Gastrocnemius medialis (tissue), 4 donors: ENCODE results near the gene SIRPD. TPM values are rescaled to one million over a fixed set of nuclear protein-coding genes. Genes with fewer than 3 reads are reported as not detected.
"Not testable (repeated sequence)": the region's sequence is repeated elsewhere in the genome, so short reads cannot be mapped to it uniquely, and the experiment has no call there.

Experiments used
- ATAC-seq, 2 donors: fragments of 150-250 bp; one replicate each; pipeline ENCODE4 v1.9.1; 2016
- DNase-seq, 2 donors: peaks; one replicate each; pipeline ENCODE4 v3.0.0-alpha.2; 2019
- H3K27ac ChIP-seq, 4 donors: fragments of 200-600 bp; sonication (generic); 1 replicate in 1 of 4; 2 replicates in 3 of 4; pipeline ENCODE4 v1.5.1; 2016 to 2018; ENCODE audit warnings: mild to moderate bottlenecking in 2 of 4, moderate library complexity in 1 of 4
- H3K27me3 ChIP-seq, 3 donors: fragments of 200-600 bp; sonication (generic) in 2 of 3; 1 replicate in 1 of 3; 2 replicates in 2 of 3; pipeline versions ENCODE4 v1.5.1 to v1.6.0; 2016 to 2019; ENCODE audit warnings: mild to moderate bottlenecking in 1 of 3, moderate library complexity in 1 of 3
- H3K36me3 ChIP-seq, 2 donors: fragments of 200-600 bp; sonication (generic) in 1 of 2; one replicate each; pipeline ENCODE4 v1.5.1; 2017 to 2018
- H3K4me1 ChIP-seq, 2 donors: fragments of 200-600 bp; sonication (generic) in 1 of 2; one replicate each; pipeline ENCODE4 v1.5.1; 2016 to 2017; ENCODE audit warnings: mild to moderate bottlenecking in 2 of 2
- H3K4me3 ChIP-seq, 4 donors: fragments of 200-600 bp; sonication (generic) in 3 of 4; 1 replicate in 1 of 4; 2 replicates in 3 of 4; pipeline ENCODE4 v1.5.1; 2016 to 2019; ENCODE audit warnings: mild to moderate bottlenecking in 2 of 4
- H3K9me3 ChIP-seq, 3 donors: fragments of 200-600 bp; sonication (generic) in 2 of 3; 1 replicate in 1 of 3; 2 replicates in 2 of 3; pipeline ENCODE4 v1.5.1; 2016 to 2019
- POLR2A ChIP-seq, 2 donors: fragments of 450-650 bp; IDR thresholded peaks; one replicate each; pipeline ENCODE4 v1.6.1; 2017; ENCODE audit warnings: antibody characterized with exemption in 2 of 2, mild to moderate bottlenecking in 2 of 2, moderate library complexity in 2 of 2
- in situ Hi-C, 4 donors: fragments of 200-750 bp; cut with MboI; loops; one replicate each; pipeline versions ENCODE4 v1.15.0 to v1.8.0; 2017; ENCODE audit warnings: low sequenced_read_pairs in 4 of 4
- intact Hi-C: fragments of 100-400 bp; cut with DNase I; formaldehyde crosslinking; loops from one replicate; pipeline ENCODE4 v1.15.1; 2023; ENCODE audit warnings: low total_unique reads
- total RNA-seq, 4 donors: library from RNA; depleted of rRNA; stranded (reverse); fragments of >200 nt; gene quantifications; one replicate each; pipeline versions ENCODE4 v1.1.0 to v1.2.3, GENCODE V29; 2016
- TF ChIP-seq, protein P1 (sequence below), 5 experiments: fragments of 450-650 bp in 3 of 5; fragments of 200-600 bp in 2 of 5; sonication (generic) in 2 of 5; IDR thresholded peaks in 4 of 5; conservative IDR thresholded peaks in 1 of 5; 1 replicate in 4 of 5; 2 replicates in 1 of 5; pipeline ENCODE4 v1.5.1; 2016 to 2019; ENCODE audit warnings: antibody characterized with exemption in 5 of 5, mild to moderate bottlenecking in 3 of 5, moderate library complexity in 3 of 5

Gene SIRPD
- total RNA-seq, 4 donors from 2014 or later, result not detected

GRCh38 chr20:1587781-1588532, 30.5 kb upstream of the SIRPD start:
- no peaks in the 10 kb centered on the region for H3K4me1 ChIP-seq
- no peaks in the 10 kb centered on the region for H3K9me3 ChIP-seq
- in situ Hi-C loops (no loop called here), intact Hi-C loops (no loop called here)
- TF ChIP-seq, protein P1, sequence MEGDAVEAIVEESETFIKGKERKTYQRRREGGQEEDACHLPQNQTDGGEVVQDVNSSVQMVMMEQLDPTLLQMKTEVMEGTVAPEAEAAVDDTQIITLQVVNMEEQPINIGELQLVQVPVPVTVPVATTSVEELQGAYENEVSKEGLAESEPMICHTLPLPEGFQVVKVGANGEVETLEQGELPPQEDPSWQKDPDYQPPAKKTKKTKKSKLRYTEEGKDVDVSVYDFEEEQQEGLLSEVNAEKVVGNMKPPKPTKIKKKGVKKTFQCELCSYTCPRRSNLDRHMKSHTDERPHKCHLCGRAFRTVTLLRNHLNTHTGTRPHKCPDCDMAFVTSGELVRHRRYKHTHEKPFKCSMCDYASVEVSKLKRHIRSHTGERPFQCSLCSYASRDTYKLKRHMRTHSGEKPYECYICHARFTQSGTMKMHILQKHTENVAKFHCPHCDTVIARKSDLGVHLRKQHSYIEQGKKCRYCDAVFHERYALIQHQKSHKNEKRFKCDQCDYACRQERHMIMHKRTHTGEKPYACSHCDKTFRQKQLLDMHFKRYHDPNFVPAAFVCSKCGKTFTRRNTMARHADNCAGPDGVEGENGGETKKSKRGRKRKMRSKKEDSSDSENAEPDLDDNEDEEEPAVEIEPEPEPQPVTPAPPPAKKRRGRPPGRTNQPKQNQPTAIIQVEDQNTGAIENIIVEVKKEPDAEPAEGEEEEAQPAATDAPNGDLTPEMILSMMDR (IDR thresholded peaks at IDR 0.05 in 4 of 5, conservative IDR thresholded peaks at IDR 0.05 in 1 of 5), result no peak
- ATAC-seq (no peak), DNase-seq (no peak)
- H3K36me3 ChIP-seq, result no peaks in the 10 kb centered on the region
- no peak overlapping the region for H3K4me3 ChIP-seq
- H3K27me3 ChIP-seq, result no peaks in the 10 kb centered on the region
- no peak overlapping the region for H3K27ac ChIP-seq

DNA sequence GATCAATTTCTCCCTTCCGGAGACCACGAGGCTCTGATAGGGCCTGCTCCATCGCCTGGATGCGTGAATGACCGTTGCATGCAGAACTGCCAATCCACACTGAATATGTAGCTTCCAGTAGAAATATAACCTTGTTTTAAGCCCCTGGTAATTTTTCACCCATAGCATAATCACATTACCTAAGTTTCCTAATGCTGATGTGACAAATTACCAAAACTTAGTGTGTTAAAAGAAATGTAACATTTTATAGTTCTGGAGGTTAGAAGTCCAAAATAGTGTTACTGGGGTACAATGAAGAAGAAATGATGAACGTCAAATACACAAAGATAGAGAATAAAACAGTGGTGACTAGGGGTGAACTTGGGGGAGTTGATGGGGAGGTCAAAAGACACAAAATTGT, 22.0 kb upstream of the SIRPD start:
- DNase-seq, result no peak
- Histone ChIP-seq H3K9me3 (no peaks in the 10 kb centered on the region), H3K27me3 (no peaks in the 10 kb centered on the region), H3K36me3 (no peaks in the 10 kb centered on the region), H3K4me1 (no peaks in the 10 kb centered on the region), H3K27ac (no peak overlapping the region), H3K4me3 (no peak overlapping the region)
- TF ChIP-seq, protein P1 (IDR thresholded peaks at IDR 0.05 in 4 of 5, conservative IDR thresholded peaks at IDR 0.05 in 1 of 5), result no peak
- no peak for TF ChIP-seq POLR2A (IDR thresholded peaks at IDR 0.05)
- intact Hi-C loops, result loop anchor here (2.0 kb wide), 1 partner anchor 35 kb away; no protein-coding TSS in a partner anchor
- in situ Hi-C loops, result loop anchor here in 1 of 4 donors (5.0 kb wide), 1 partner anchor 38 kb away; no protein-coding TSS in a partner anchor
- ATAC-seq, result no peak

GRCh38 chr20:1577906-1578305, 20.4 kb upstream of the SIRPD start:
- no peaks in the 10 kb centered on the region for H3K9me3 ChIP-seq
- in situ Hi-C loops, result loop anchor here in 1 of 4 donors (5.0 kb wide), 1 partner anchor 39 kb away; no protein-coding TSS in a partner anchor
- intact Hi-C loops, result loop anchor here (2.0 kb wide), 1 partner anchor 37 kb away; no protein-coding TSS in a partner anchor
- no peaks in the 10 kb centered on the region for H3K27me3 ChIP-seq
- no peak overlapping the region for H3K27ac ChIP-seq
- no peak for TF ChIP-seq POLR2A (IDR thresholded peaks at IDR 0.05)
- TF ChIP-seq, protein P1 (IDR thresholded peaks at IDR 0.05 in 4 of 5, conservative IDR thresholded peaks at IDR 0.05 in 1 of 5), result no peak
- no peak for ATAC-seq
- H3K4me1 ChIP-seq, result no peaks in the 10 kb centered on the region
- DNase-seq, result no peak
- no peak overlapping the region for H3K4me3 ChIP-seq
- no peaks in the 10 kb centered on the region for H3K36me3 ChIP-seq

- H3K4me3 ChIP-seq, H3K4me1 ChIP-seq, H3K36me3 ChIP-seq, H3K27ac ChIP-seq, DNase-seq, H3K9me3 ChIP-seq, H3K27me3 ChIP-seq, intact Hi-C loops, ATAC-seq: not testable (repeated sequence)
- in situ Hi-C loops, result loop anchor here in 1 of 4 donors (5.0 kb wide), 1 partner anchor 40 kb away; no protein-coding TSS in a partner anchor
Observed at GRCh38 chr20:1577313-1577712, 19.8 kb upstream of the SIRPD start.

DNA sequence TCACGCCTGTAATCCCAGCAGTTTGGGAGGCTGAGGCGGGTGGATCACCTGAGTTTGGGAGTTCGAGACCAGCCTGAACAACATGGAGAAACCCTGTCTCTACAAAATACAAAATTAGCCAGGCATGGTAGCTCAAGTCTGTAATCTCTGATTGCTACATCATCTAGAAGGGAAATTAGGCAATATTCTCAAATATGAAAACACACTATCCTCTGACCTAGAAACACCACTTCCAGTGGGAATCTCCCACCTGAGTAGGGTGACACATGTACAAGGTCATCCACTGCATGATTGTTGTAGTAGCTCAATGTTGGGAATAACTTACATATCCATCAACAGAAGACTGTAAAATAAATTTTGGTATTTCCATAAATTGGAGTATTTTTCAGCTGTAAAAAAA, 19.1 kb upstream of the SIRPD start:
- Histone ChIP-seq H3K9me3 (no peaks in the 10 kb centered on the region), H3K27ac (no peak overlapping the region), H3K4me1 (no peaks in the 10 kb centered on the region), H3K4me3 (no peak overlapping the region), H3K36me3 (no peaks in the 10 kb centered on the region), H3K27me3 (no peaks in the 10 kb centered on the region)
- intact Hi-C loops (no loop called here), in situ Hi-C loops (loop anchor here in 1 of 4 donors (5.0 kb wide), 1 partner anchor 41 kb away; no protein-coding TSS in a partner anchor)
- ATAC-seq (no peak), DNase-seq (no peak)
- TF ChIP-seq POLR2A (IDR thresholded peaks at IDR 0.05), result no peak
- TF ChIP-seq, protein P1 (IDR thresholded peaks at IDR 0.05 in 4 of 5, conservative IDR thresholded peaks at IDR 0.05 in 1 of 5), result no peak

GRCh38 chr20:1576003-1576402, 18.5 kb upstream of the SIRPD start:
- H3K27me3 ChIP-seq, H3K4me3 ChIP-seq, H3K36me3 ChIP-seq, H3K27ac ChIP-seq, H3K4me1 ChIP-seq, DNase-seq, H3K9me3 ChIP-seq, intact Hi-C loops, ATAC-seq: not testable (repeated sequence)
- in situ Hi-C loops, result loop anchor here in 1 of 4 donors (5.0 kb wide), 1 partner anchor 41 kb away; no protein-coding TSS in a partner anchor

DNA sequence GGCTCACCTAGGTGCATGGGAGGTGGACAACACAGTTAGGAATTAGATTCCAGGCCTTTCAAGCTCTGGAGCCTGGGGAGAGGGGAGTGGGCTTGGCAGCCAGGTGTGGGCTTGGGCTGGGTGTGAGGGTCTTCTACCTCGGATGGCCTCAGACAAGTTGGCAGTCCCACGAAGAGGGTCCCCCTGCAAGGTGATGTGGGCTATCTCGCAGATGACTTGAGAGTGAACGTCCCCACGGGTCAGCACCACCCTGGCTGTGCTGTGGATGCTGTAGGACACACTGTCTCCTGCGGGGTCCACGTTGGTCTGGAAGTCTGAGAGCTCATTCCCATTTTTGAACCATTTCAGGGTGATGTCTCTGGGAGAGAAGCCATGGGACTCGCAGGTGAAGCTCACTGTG, 14.1 kb upstream of the SIRPD start:
- ATAC-seq, H3K4me3 ChIP-seq, H3K27ac ChIP-seq, H3K36me3 ChIP-seq, intact Hi-C loops, H3K4me1 ChIP-seq, H3K27me3 ChIP-seq, in situ Hi-C loops, H3K9me3 ChIP-seq, DNase-seq: not testable (repeated sequence)
